ENCODE data around the gene MYF6. TPM values are rescaled to one million over a fixed set of nuclear protein-coding genes. Genes with fewer than 3 reads are reported as not detected.

The MYF6 gene
- total RNA-seq, 4 donors from 2014 or later = 0.19 TPM; not detected in 3

- no peak overlapping the region for H3K4me3 ChIP-seq
- intact Hi-C loops (cut with DNase I) = no loop called here
- WGBS, 2 donors = 82 to 93% methylated on average over 2 to 3 of the region's 3 CpGs
Measured at GRCh38 chr12:80754274-80754673, 46.8 kb downstream of the MYF6 start.

GRCh38 chr12:80756875-80757274 is 49.4 kb downstream of the MYF6 start:
- H3K4me3 ChIP-seq = no peak overlapping the region
- TF ChIP-seq POLR2A (IDR thresholded peaks at IDR 0.05) = no peak
- no peak for TF ChIP-seq CTCF (IDR thresholded peaks at IDR 0.05)
- no peaks in the 10 kb centered on the region for H3K9me3 ChIP-seq
- no peaks in the 10 kb centered on the region for H3K4me1 ChIP-seq
- no peaks in the 10 kb centered on the region for H3K27me3 ChIP-seq
- WGBS, 2 donors = 68 to 76% methylated on average over 1 of the region's 1 CpG
- H3K27ac ChIP-seq = no peak overlapping the region
- H3K36me3 ChIP-seq = no peaks in the 10 kb centered on the region
- DNase-seq = no peak
- intact Hi-C loops (cut with DNase I) = no loop called here

More at GRCh38 chr12:80754274-80754673, 46.8 kb downstream of the MYF6 start:
- no peak for DNase-seq
- Histone ChIP-seq H3K27me3 (no peaks in the 10 kb centered on the region), H3K9me3 (no peaks in the 10 kb centered on the region), H3K36me3 (no peaks in the 10 kb centered on the region), H3K27ac (no peak overlapping the region), H3K4me1 (no peaks in the 10 kb centered on the region)
- TF ChIP-seq POLR2A (IDR thresholded peaks at IDR 0.05) (no peak), CTCF (IDR thresholded peaks at IDR 0.05) (no peak)

Other genes with a start within 250 kb of the MYF6 start
- not detected for gene MYF5, start 9.3 kb downstream of the MYF6 start, total RNA-seq
- gene LIN7A, start 230.3 kb downstream of the MYF6 start, total RNA-seq = 1 to 10 TPM in 1 of 4 donors, under 1 TPM in 3; 0.49 to 2.7 (median 0.74) TPM

Measured in esophagus squamous epithelium (tissue), 5 donors.